Liver (tissue), 9 donors: ENCODE results near the gene SERPINB1. TPM values are rescaled to one million over a fixed set of nuclear protein-coding genes. Genes with fewer than 3 reads are reported as not detected.
A peak's percentile ranks its signal among the peaks of the same experiment; 100 is the strongest.

Source experiments
- DNase-seq: peaks from one replicate; pipeline ENCODE4 v3.0.0-alpha.2; 2017; ENCODE audit warnings: low spot score
- H3K27ac ChIP-seq, 2 donors: one replicate each; pipeline ENCODE4 v1.7.0; 2013; ENCODE audit warnings: inconsistent platforms in 2 of 2, low read length in 2 of 2, control low read depth in 1 of 2, low read depth in 1 of 2, mild to moderate bottlenecking in 1 of 2
- H3K27me3 ChIP-seq, 4 donors: one replicate each; pipeline versions ENCODE4 v1.6.1 to v1.7.0; 2013; ENCODE audit warnings: low read length in 3 of 4, inconsistent platforms in 1 of 4, mild to moderate bottlenecking in 1 of 4, moderate library complexity in 1 of 4; ENCODE audit not compliant: control insufficient read depth in 4 of 4, insufficient read depth in 4 of 4
- H3K36me3 ChIP-seq, 4 donors: one replicate each; pipeline versions ENCODE4 v1.6.1 to v1.7.0; 2013; ENCODE audit warnings: low read length in 3 of 4, mild to moderate bottlenecking in 3 of 4, low read depth in 1 of 4, moderate library complexity in 1 of 4; ENCODE audit not compliant: control insufficient read depth in 4 of 4, insufficient read depth in 3 of 4
- H3K4me1 ChIP-seq, 4 donors: one replicate each; pipeline versions ENCODE4 v1.6.1 to v1.7.0; 2013; ENCODE audit warnings: low read length in 3 of 4, mild to moderate bottlenecking in 3 of 4, moderate library complexity in 1 of 4; ENCODE audit not compliant: control insufficient read depth in 4 of 4, insufficient read depth in 4 of 4
- H3K4me3 ChIP-seq, 3 donors: one replicate each; pipeline versions ENCODE4 v1.6.1 to v1.7.0; 2013; ENCODE audit warnings: low read length in 3 of 3, control low read depth in 1 of 3, low read depth in 1 of 3, mild to moderate bottlenecking in 1 of 3
- H3K9ac ChIP-seq, 2 donors: one replicate each; pipeline ENCODE4 v1.7.0; 2013; ENCODE audit warnings: low read length in 2 of 2, mild to moderate bottlenecking in 2 of 2, moderate library complexity in 2 of 2, control low read depth in 1 of 2, low read depth in 1 of 2
- H3K9me3 ChIP-seq, 4 donors: one replicate each; pipeline versions ENCODE4 v1.6.1 to v1.7.0; 2013; ENCODE audit warnings: low read length in 3 of 4; ENCODE audit not compliant: control insufficient read depth in 4 of 4
- GABPA ChIP-seq, 2 donors: IDR thresholded peaks in 1 of 2; conservative IDR thresholded peaks in 1 of 2; 2 replicates each; pipeline ENCODE4 v1.6.1; 2016; ENCODE audit warnings: antibody characterized with exemption in 2 of 2, mild to moderate bottlenecking in 1 of 2, moderate library complexity in 1 of 2
- HNF4A ChIP-seq, 2 donors: conservative IDR thresholded peaks; 2 replicates each; pipeline ENCODE4 v1.6.1; 2016; ENCODE audit warnings: antibody characterized with exemption in 2 of 2, mild to moderate bottlenecking in 2 of 2
- HNF4G ChIP-seq: IDR thresholded peaks from 2 replicates; pipeline ENCODE4 v1.6.1; 2016; ENCODE audit warnings: antibody characterized with exemption
- MAX ChIP-seq: IDR thresholded peaks from 2 replicates; pipeline ENCODE4 v1.6.1; 2016; ENCODE audit warnings: antibody characterized with exemption
- NR2F2 ChIP-seq: IDR thresholded peaks from 2 replicates; pipeline ENCODE4 v1.6.1; 2016; ENCODE audit warnings: antibody characterized with exemption
- SP1 ChIP-seq: IDR thresholded peaks from 2 replicates; pipeline ENCODE4 v1.6.1; 2018; ENCODE audit warnings: antibody characterized with exemption, mild to moderate bottlenecking
- TAF1 ChIP-seq: conservative IDR thresholded peaks from 2 replicates; pipeline ENCODE4 v1.6.1; 2016; ENCODE audit warnings: antibody characterized with exemption, mild to moderate bottlenecking
- WGBS: extraction: QIAGEN DNeasy Blood & Tissue Kit; methylation state at CpG from one replicate; pipeline ENCODE4 v1.1.7; 2013; 5-methylcytosine and 5-hydroxymethylcytosine counted together
- polyA plus RNA-seq, 2 donors: library from polyadenylated mRNA; stranded (reverse) in 1 of 2; unstranded in 1 of 2; fragments of 200-250 nt in 1 of 2; fragments of >200 nt in 1 of 2; fragmentation: Nextera tagmentation in 1 of 2; extraction: Ambion mirVana in 1 of 2; gene quantifications; one replicate each; pipeline versions ENCODE4 v1.2.1 to v1.2.3, GENCODE V29; 2013 to 2015
- total RNA-seq, 2 donors: library from RNA; depleted of rRNA; stranded (reverse); fragments of >200 nt; gene quantifications; one replicate each; pipeline ENCODE4 v1.2.3, GENCODE V29; 2014
- TF ChIP-seq, protein P1 (sequence below): fragments of 150-350 bp; IDR thresholded peaks from 2 replicates; pipeline ENCODE4 v1.5.1; 2017; ENCODE audit warnings: improper control_type of control experiment, low read depth, low read length; ENCODE audit not compliant: missing input control
- TF ChIP-seq, protein P2 (sequence below): IDR thresholded peaks from 2 replicates; pipeline ENCODE4 v1.6.1; 2016; ENCODE audit warnings: antibody characterized with exemption, mild to moderate bottlenecking
- donor health status: healthy.
- donor health status: healthy.
- donor health status: healthy.
- donor health status: healthy.
- donor health status: healthy.

The SERPINB1 gene
- total and polyA plus RNA-seq, 4 donors, result 12.5 to 34.3 (median 18.6) TPM

GRCh38 chr6:2843138-2843740 lies 1.6 kb upstream of the SERPINB1 start:
- H3K9ac ChIP-seq, result no peak overlapping the region
- no peaks in the 10 kb centered on the region for H3K27me3 ChIP-seq
- H3K4me1 ChIP-seq, result peaks cover 5 to 23% (median 14%) of the 10 kb centered on the region in 4 donors
- H3K4me3 ChIP-seq, result no peak overlapping the region
- 71% methylated on average over 2 of the region's 2 CpGs for WGBS
- peak overlapping the region in 1 of 2 donors; percentile 26 for H3K27ac ChIP-seq
- DNase-seq, result no peak
- no peaks in the 10 kb centered on the region for H3K9me3 ChIP-seq
- H3K36me3 ChIP-seq, result peaks cover 0 to 9% (median under 1%) of the 10 kb centered on the region in 4 donors
- TF ChIP-seq, protein P1, sequence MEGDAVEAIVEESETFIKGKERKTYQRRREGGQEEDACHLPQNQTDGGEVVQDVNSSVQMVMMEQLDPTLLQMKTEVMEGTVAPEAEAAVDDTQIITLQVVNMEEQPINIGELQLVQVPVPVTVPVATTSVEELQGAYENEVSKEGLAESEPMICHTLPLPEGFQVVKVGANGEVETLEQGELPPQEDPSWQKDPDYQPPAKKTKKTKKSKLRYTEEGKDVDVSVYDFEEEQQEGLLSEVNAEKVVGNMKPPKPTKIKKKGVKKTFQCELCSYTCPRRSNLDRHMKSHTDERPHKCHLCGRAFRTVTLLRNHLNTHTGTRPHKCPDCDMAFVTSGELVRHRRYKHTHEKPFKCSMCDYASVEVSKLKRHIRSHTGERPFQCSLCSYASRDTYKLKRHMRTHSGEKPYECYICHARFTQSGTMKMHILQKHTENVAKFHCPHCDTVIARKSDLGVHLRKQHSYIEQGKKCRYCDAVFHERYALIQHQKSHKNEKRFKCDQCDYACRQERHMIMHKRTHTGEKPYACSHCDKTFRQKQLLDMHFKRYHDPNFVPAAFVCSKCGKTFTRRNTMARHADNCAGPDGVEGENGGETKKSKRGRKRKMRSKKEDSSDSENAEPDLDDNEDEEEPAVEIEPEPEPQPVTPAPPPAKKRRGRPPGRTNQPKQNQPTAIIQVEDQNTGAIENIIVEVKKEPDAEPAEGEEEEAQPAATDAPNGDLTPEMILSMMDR, result no peak
- TF ChIP-seq GABPA (IDR thresholded peaks at IDR 0.05 in 1 of 2, conservative IDR thresholded peaks at IDR 0.05 in 1 of 2) (no peak), HNF4A (conservative IDR thresholded peaks at IDR 0.05) (no peak)

DNA sequence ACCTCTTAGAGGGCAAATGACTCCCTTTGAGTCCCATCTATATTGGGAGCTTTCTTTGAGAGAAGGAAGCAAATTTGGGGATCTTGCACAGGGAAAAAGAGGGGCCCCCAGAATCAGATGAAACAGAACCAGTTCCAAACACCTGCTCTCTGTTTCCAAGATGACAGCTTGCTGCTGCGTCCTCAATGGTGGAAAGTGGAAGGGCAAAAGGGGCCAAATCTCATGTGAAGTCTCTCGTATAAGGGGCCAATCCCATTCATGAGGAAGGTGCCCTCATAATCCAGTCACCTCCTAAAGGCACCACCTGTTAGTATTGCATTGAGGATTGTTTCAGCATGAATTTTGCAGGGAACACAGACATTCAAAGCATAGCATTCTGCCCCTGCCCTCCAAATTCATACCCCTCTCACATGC lies 483 bp upstream of the SERPINB1 start:
- Histone ChIP-seq H3K4me1 (peaks cover 5 to 23% (median 14%) of the 10 kb centered on the region in 4 donors), H3K9me3 (no peaks in the 10 kb centered on the region)
- WGBS, result 88% methylated on average over 2 of the region's 2 CpGs

GRCh38 chr6:2840749-2841061 lies 958 bp downstream of the SERPINB1 start:
- DNase-seq, result no peak
- Histone ChIP-seq H3K27me3 (no peaks in the 10 kb centered on the region), H3K4me3 (peak overlapping the region; percentile 61 to 80 (median 76)), H3K9me3 (no peaks in the 10 kb centered on the region), H3K27ac (peak overlapping the region; percentile 36 to 84), H3K4me1 (peaks cover 5 to 23% (median 14%) of the 10 kb centered on the region in 4 donors), H3K9ac (peak overlapping the region; percentile 59 to 64), H3K36me3 (peaks cover 8 to 28% (median 11%) of the 10 kb centered on the region in 4 donors)
- TF ChIP-seq, protein P2, sequence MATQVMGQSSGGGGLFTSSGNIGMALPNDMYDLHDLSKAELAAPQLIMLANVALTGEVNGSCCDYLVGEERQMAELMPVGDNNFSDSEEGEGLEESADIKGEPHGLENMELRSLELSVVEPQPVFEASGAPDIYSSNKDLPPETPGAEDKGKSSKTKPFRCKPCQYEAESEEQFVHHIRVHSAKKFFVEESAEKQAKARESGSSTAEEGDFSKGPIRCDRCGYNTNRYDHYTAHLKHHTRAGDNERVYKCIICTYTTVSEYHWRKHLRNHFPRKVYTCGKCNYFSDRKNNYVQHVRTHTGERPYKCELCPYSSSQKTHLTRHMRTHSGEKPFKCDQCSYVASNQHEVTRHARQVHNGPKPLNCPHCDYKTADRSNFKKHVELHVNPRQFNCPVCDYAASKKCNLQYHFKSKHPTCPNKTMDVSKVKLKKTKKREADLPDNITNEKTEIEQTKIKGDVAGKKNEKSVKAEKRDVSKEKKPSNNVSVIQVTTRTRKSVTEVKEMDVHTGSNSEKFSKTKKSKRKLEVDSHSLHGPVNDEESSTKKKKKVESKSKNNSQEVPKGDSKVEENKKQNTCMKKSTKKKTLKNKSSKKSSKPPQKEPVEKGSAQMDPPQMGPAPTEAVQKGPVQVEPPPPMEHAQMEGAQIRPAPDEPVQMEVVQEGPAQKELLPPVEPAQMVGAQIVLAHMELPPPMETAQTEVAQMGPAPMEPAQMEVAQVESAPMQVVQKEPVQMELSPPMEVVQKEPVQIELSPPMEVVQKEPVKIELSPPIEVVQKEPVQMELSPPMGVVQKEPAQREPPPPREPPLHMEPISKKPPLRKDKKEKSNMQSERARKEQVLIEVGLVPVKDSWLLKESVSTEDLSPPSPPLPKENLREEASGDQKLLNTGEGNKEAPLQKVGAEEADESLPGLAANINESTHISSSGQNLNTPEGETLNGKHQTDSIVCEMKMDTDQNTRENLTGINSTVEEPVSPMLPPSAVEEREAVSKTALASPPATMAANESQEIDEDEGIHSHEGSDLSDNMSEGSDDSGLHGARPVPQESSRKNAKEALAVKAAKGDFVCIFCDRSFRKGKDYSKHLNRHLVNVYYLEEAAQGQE, result no peak
- no peak for TF ChIP-seq MAX
- WGBS, result 82% methylated on average over 3 of the region's 3 CpGs

More for the DNA sequence above, 483 bp upstream of the SERPINB1 start:
- Histone ChIP-seq H3K4me3 (peak overlapping the region in 1 of 3 donors; percentile 76), H3K36me3 (peaks cover 5 to 17% (median 5%) of the 10 kb centered on the region in 4 donors), H3K9ac (no peak overlapping the region), H3K27me3 (no peaks in the 10 kb centered on the region), H3K27ac (peak overlapping the region; percentile 84 to 96)
- TF ChIP-seq TAF1, result no peak
- TF ChIP-seq HNF4G, result no peak
- TF ChIP-seq SP1, result no peak
- TF ChIP-seq NR2F2, result no peak
- no peak for DNase-seq
